ENCODE data around the gene EXOC5. TPM values are rescaled to one million over a fixed set of nuclear protein-coding genes. Genes with fewer than 3 reads are reported as not detected.

The EXOC5 gene
- total RNA-seq, 1 experiment from 2014 or later, result 51.0 TPM

DNA sequence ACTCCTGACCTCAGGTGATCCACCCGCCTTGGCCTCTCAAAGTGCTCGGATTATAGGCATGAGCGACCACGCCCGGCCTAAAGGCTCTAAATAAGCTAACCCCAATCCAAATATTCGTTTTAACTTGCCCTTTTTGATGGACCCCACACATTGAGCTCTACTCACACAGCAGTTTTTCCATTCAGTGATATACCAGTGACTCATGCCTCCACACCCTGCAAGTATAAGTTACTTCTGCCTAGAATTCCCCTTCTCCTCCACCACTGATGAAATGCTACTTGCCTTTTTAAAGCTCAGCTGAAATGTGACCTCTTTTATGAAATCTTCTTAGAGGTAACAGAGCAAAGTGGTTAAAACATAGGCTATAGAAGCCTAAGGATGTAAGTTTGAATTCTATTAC lies 68.8 kb downstream of the EXOC5 start:
- ChIA-PET CTCF (interaction anchor here (0.6 kb wide), 1 partner anchor 658 kb away, joined by 11 read pairs; no protein-coding TSS in a partner anchor), POLR2A (ENCODE audit: unreplicated experiment) (no interaction called here)
- Histone ChIP-seq H3K9me2 (ENCODE audit: insufficient read depth) (no peaks in the 10 kb centered on the region), H4K20me1 (ENCODE audit: insufficient read depth) (no peaks in the 10 kb centered on the region), H3K9me3 (ENCODE audit: insufficient read depth, low read depth) (no peaks in the 10 kb centered on the region; the same call in 1 of the 2 replicates), H3F3A (ENCODE audit: insufficient read depth, low read depth) (no peaks in the 10 kb centered on the region; the same call in 1 of the 2 replicates), H2AFZ (no peak overlapping the region), H3K4me1 (replicated peaks; ENCODE audit: insufficient read depth) (no peaks in the 10 kb centered on the region), H3K27me3 (ENCODE audit: insufficient read depth, low read depth) (no peaks in the 10 kb centered on the region), H3K36me3 (ENCODE audit: low read depth) (no peaks in the 10 kb centered on the region), H3K4me3 (no peak overlapping the region), H3K79me2 (ENCODE audit: low read depth) (no peaks in the 10 kb centered on the region), H3K4me2 (no peak overlapping the region), H3K27ac (no peak overlapping the region)
- BruUV-seq (replicated peaks), result no TSS peak
- intact Hi-C loops (cut with micrococcal nuclease; ENCODE audit: unreplicated experiment), result loop anchor here (5.0 kb wide), 1 partner anchor 643 kb away; no protein-coding TSS in a partner anchor
- no peak for DNase-seq
- TF ChIP-seq, protein P1, sequence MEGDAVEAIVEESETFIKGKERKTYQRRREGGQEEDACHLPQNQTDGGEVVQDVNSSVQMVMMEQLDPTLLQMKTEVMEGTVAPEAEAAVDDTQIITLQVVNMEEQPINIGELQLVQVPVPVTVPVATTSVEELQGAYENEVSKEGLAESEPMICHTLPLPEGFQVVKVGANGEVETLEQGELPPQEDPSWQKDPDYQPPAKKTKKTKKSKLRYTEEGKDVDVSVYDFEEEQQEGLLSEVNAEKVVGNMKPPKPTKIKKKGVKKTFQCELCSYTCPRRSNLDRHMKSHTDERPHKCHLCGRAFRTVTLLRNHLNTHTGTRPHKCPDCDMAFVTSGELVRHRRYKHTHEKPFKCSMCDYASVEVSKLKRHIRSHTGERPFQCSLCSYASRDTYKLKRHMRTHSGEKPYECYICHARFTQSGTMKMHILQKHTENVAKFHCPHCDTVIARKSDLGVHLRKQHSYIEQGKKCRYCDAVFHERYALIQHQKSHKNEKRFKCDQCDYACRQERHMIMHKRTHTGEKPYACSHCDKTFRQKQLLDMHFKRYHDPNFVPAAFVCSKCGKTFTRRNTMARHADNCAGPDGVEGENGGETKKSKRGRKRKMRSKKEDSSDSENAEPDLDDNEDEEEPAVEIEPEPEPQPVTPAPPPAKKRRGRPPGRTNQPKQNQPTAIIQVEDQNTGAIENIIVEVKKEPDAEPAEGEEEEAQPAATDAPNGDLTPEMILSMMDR (conservative IDR thresholded peaks at IDR 0.05), result no peak
- no peak for TF ChIP-seq EZH2 (IDR thresholded peaks at IDR 0.05; ENCODE audit: low read depth)

GRCh38 chr14:57189070-57189469 lies 79.6 kb downstream of the EXOC5 start:
- ChIA-PET POLR2A (ENCODE audit: unreplicated experiment) (no interaction called here), CTCF (no interaction called here)
- H4K20me1 ChIP-seq (ENCODE audit: insufficient read depth), result no peaks in the 10 kb centered on the region
- H3K9me2 ChIP-seq (ENCODE audit: insufficient read depth), result no peaks in the 10 kb centered on the region
- no peak for TF ChIP-seq EZH2 (IDR thresholded peaks at IDR 0.05; ENCODE audit: low read depth)
- TF ChIP-seq, protein P1 (conservative IDR thresholded peaks at IDR 0.05), result peak; percentile 42
- no peak overlapping the region for H3K4me3 ChIP-seq
- intact Hi-C loops (cut with micrococcal nuclease; ENCODE audit: unreplicated experiment), result no loop called here
- H3K36me3 ChIP-seq (ENCODE audit: low read depth), result no peaks in the 10 kb centered on the region
- no peaks in the 10 kb centered on the region for H3K27me3 ChIP-seq (ENCODE audit: insufficient read depth, low read depth)
- no peaks in the 10 kb centered on the region for H3K79me2 ChIP-seq (ENCODE audit: low read depth)
- H3K4me1 ChIP-seq (replicated peaks; ENCODE audit: insufficient read depth), result no peaks in the 10 kb centered on the region
- no peak overlapping the region for H2AFZ ChIP-seq
- no peak for DNase-seq
- H3F3A ChIP-seq (ENCODE audit: insufficient read depth, low read depth), result no peaks in the 10 kb centered on the region
- no TSS peak for BruUV-seq (replicated peaks)
- H3K9me3 ChIP-seq (ENCODE audit: insufficient read depth, low read depth), result no peaks in the 10 kb centered on the region
- H3K27ac ChIP-seq, result no peak overlapping the region
- H3K4me2 ChIP-seq, result no peak overlapping the region

- no peak overlapping the region for H3K4me3 ChIP-seq
- TF ChIP-seq, protein P1 (conservative IDR thresholded peaks at IDR 0.05), result peak; percentile 70
- no peak for TF ChIP-seq EZH2 (IDR thresholded peaks at IDR 0.05; ENCODE audit: low read depth)
- H2AFZ ChIP-seq, result no peak overlapping the region
- no peaks in the 10 kb centered on the region for H3K9me2 ChIP-seq (ENCODE audit: insufficient read depth)
- H3K27ac ChIP-seq, result no peak overlapping the region
- H3K27me3 ChIP-seq (ENCODE audit: insufficient read depth, low read depth), result no peaks in the 10 kb centered on the region
- CTCF ChIA-PET, result interaction anchor here (0.6 kb wide), 1 partner anchor 197 kb away, joined by 7 read pairs; no protein-coding TSS in a partner anchor
- H4K20me1 ChIP-seq (ENCODE audit: insufficient read depth), result no peaks in the 10 kb centered on the region
- H3K9me3 ChIP-seq (ENCODE audit: insufficient read depth, low read depth), result no peaks in the 10 kb centered on the region
- H3F3A ChIP-seq (ENCODE audit: insufficient read depth, low read depth), result no peaks in the 10 kb centered on the region
- peak; percentile 1 to 43 for DNase-seq
- H3K79me2 ChIP-seq (ENCODE audit: low read depth), result no peaks in the 10 kb centered on the region
- POLR2A ChIA-PET (ENCODE audit: unreplicated experiment), result no interaction called here
- BruUV-seq (replicated peaks), result no TSS peak
- intact Hi-C loops (cut with micrococcal nuclease; ENCODE audit: unreplicated experiment), result no loop called here
- no peaks in the 10 kb centered on the region for H3K4me1 ChIP-seq (replicated peaks; ENCODE audit: insufficient read depth)
- no peaks in the 10 kb centered on the region for H3K36me3 ChIP-seq (ENCODE audit: low read depth)
- H3K4me2 ChIP-seq, result no peak overlapping the region
These were observed 85.8 kb downstream of the EXOC5 start for GRCh38 chr14:57182760-57183503.

Data from PC-9 (cell line).